ENCODE measurements around the gene PSAT1.

GRCh38 chr9:78368236-78368635 lies 71.3 kb downstream of the PSAT1 start:
- TF ChIP-seq CTCF (IDR thresholded peaks at IDR 0.05; ENCODE audit: poor library complexity) (no peak), EZH2 (IDR thresholded peaks at IDR 0.05; ENCODE audit: borderline replicate concordance) (no peak), EZH2phosphoT487 (IDR thresholded peaks at IDR 0.05; ENCODE audit: low read depth, severe bottlenecking, unreplicated experiment) (no peak)

Measured in hepatocyte (in vitro differentiated cells).